Activated T-cell treated with anti-CD3 and anti-CD28 coated beads for 48 hours (primary cell): ENCODE results near the gene TENT4B.
"Not testable (repeated sequence)": the region's sequence is repeated elsewhere in the genome, so short reads cannot be mapped to it uniquely, and the experiment has no call there.

Experiments
- DNase-seq: peaks from one replicate; pipeline ENCODE4 v3.0.0-alpha.2; 2020; ENCODE audit warnings: low read depth

Gene TENT4B

GRCh38 chr16:50152807-50153595 lies at the start of gene TENT4B:
TENT4B (plus strand) TSS chr16:50153306; CDS start chr16:50153622, 316 bp downstream.
- peak; percentile 79 for DNase-seq

- DNase-seq = no peak
Observed at GRCh38 chr16:50103764-50104163, 49.3 kb upstream of the TENT4B start.

DNA sequence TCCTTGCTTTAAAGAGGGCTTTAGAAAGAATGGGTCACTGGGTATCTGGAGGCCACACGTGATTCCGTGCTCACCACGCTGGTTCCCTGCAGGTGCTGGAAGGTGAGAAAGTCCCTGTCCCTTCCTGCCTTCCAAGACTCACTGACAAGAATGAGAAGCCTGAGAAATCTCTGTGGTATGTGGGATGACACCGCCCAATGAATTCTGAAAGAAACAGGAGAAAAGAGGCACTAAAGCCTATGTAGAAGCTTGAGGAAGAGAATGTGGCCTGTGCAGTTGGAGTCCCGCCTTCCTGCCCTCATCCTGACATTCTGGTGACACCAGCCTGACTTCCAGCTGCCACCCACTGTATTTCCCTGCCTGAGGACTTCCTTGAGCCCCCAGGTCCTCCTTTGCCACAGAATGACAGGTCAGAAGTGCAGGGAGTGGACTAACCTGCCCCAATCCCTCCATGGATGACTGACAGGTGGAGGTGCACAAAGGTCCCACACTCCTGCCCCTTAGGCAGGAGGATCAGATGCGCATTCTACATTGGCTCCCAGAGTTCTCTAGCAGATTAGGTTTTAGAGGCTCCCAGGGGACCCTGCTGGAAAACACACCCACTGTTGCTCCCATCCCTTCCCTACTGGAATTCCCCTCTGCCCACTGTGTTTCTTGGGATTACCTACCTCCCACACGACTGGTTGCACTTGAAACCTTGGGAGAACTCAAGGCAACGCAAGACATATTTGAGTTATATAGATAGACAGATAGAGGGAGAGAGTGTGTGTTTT lies 38.6 kb upstream of the TENT4B start:
- no peak for DNase-seq

GRCh38 chr16:50120711-50121110 lies 32.4 kb upstream of the TENT4B start:
- no peak for DNase-seq

DNA sequence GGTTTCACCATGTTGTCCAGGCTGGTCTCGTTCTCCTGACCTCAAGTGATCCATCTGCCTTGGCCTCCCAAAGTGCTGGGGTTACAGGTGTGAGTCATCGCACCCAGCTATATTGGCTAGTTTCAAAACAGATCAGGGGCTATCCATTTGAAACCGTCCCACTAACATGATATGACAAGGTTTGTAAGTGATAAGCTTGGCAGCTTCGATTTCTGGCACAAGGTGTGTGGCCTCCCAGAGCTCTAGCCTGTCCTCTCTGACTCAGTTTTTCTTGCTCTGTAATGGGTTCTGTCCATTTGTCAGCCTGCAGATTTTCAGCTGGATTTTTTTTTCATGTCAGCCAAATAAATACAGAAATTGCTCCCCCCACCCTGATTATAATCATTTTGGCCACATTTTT lies 31.8 kb upstream of the TENT4B start:
- no peak for DNase-seq

DNA sequence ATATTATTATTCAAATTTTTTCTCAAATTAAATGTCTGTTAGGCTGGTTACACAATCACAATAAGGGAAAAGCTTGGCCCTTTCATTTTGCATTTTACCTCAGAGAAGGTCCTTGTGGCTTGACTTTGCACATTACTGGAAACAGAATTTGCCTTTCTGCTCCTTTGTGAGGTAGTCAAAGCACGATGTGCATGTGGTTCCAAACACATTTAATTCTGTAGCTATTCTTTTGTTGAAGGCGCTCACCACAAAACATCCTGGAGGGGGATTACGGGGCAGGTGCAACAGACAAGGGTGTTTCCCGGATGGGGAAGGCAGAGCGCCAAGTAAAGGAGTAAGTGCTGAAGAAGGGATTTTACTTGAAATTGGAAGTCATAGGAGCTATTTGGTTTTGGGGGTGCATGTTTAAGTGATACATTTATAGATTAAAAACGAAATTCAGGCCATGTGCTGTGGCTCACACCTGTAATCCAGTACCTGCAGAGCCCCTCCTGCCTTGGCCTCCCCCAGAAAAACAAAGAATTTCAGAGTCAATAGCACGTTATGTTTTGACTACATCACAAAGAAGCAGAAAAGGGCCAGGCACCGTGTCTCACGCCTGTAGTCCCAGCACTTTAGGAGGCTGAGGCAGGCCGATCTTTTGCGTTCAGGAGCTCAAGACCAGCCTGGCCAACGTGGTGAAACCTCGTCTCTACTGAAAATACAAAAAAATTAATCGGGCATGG lies 31.2 kb upstream of the TENT4B start:
- DNase-seq = peak; percentile 25

GRCh38 chr16:50123417-50123816 lies 29.7 kb upstream of the TENT4B start:
- DNase-seq = no peak

GRCh38 chr16:50124769-50125168 lies 28.3 kb upstream of the TENT4B start:
- DNase-seq = no peak

DNA sequence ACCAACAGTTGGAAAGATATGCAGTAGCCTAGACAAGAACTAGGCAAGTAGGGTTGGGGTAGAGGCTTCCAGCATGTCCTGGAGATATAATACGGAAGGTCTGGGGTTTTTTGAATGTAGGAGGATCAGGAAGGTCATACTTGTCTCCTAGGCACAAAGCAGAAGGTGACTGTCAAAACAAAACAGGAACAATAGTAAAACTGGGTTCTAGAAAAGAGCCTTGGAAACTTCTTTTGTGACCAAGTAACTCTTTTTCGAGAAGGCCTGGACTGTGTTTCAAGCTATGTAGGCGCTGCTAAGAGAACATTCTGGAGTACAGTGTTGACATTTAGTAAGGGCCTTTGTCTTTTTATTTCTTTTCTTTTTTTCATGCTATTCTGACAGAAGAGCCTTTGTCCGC lies 26.9 kb upstream of the TENT4B start:
- DNase-seq = no peak

DNA sequence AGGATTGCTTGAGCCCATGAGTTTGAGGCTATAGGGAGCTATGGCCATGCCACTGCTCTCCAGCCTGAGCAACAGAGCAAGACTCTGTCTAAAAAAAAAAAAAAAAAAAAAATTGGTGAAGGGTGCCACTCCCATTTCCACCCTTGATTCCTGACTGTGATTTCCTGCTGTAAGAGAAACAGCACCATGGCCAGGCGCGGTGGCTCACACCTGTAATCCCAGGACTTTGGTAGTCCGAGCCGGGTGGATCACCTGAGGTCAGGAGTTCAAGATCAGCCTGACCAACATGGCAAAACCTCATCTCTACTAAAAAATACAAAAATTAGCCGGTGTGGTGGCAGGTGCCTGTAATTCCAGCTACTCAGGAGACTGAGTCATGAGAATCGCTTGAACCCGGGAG lies 20.5 kb upstream of the TENT4B start:
- not testable (repeated sequence) for DNase-seq

DNA sequence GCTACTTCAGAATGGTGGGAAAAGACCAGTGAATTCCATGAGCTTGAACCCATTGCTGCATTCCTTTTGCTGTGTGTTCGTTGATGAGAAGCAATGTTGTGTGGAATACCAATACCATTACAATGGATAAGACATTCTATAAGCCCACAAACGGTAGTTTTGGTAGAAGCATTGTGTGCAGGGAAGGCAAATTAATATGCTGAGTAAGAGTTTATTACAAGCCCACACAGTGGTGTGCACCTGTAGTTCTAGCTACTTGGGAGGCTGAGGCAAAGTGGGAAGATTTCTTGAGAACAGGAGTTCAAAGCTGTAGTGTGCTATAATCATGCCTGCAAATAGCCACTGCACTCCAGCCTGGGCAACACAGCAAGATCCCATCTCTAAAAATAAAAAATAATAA lies 19.9 kb upstream of the TENT4B start:
- no peak for DNase-seq

GRCh38 chr16:50136399-50136798 lies 16.7 kb upstream of the TENT4B start:
- DNase-seq = no peak

DNA sequence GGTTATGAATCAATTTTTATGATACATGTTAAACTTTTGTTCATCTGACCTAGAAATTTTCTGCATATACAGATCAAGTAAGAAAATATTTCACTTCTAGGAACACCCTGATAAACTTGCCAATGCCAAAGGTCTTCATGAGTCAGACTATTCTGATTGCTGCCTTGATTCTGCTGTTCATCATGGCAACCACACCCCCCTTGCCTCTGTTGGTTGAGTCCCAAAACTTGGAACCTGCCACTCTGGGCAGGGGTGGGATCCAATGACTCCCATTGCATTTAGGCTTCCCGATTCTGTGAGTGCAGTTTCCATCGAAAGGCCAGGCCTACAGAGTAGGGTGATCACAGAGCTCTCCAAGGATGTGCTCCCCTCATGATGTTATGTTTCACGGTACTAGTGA lies 15.8 kb upstream of the TENT4B start:
- no peak for DNase-seq

DNA sequence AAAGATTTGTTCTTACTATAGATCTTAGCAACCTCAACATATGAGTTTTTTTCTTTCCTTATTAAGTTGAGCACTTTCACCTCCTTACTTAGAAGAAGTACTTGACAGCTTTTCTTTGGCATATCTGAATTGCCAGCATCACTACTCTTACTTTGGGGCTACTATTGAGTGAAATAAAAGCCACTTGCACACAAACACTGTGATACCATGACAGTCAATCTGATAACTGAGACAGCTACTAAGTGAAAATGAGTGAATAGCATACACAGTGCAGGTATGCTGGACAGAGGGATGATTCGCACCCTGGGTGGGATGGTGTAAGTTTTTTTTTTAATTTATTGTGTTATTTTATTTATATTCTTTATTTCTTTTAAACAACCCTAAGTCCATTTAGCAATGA lies 13.5 kb upstream of the TENT4B start:
- no peak for DNase-seq

- DNase-seq = no peak
Observed at GRCh38 chr16:50144211-50144610, 8.9 kb upstream of the TENT4B start.

DNA sequence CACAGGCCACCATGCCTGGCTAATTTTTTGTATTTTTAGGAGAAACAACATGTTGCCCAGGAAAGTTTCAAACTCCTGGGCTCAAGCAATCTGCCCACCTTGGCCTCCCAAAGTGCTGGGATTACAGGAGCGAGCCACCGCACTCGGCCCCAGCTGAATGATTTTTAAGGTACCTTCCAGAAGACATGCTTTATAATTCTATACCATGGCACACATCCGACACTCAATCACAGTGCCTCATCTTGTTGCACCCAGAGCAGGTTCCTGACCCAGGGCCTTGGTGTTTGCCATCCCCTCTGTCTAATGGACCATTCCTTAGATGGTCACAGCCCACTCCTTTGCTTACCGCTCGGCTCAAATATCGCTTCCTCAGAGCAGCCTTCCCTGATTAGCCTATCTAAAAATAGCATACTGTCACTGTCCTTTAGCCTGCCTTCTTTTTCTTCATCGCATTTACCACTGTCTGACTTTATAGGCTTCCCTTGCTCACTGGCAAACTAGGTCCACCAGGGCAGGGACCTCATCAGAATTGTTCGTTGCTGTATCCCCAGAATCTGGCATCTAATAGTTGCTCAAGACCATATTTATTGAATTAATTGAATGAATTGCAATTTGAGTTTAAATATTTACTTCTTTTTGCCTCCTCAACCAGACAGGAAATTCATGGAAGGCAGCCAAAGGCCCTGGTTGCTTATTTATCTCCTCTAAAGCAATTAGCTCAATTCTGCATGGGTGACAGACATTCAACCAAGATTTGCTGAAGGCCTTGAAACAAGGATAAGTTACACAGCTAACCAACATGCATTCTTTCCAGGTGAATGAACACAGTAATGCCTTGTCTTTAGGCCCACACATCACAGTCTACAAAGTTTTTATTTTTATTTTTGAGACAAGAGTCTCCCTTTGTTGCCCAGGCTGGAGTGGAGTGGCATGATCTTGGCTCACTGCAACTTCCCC lies 6.3 kb upstream of the TENT4B start:
- no peak for DNase-seq

GRCh38 chr16:50151322-50151721 lies 1.8 kb upstream of the TENT4B start:
- no peak for DNase-seq

- no peak for DNase-seq
Observed at GRCh38 chr16:50151756-50152155, 1.4 kb upstream of the TENT4B start.

GRCh38 chr16:50152351-50152806 lies 727 bp upstream of the TENT4B start:
- DNase-seq = peak; percentile 75

DNA sequence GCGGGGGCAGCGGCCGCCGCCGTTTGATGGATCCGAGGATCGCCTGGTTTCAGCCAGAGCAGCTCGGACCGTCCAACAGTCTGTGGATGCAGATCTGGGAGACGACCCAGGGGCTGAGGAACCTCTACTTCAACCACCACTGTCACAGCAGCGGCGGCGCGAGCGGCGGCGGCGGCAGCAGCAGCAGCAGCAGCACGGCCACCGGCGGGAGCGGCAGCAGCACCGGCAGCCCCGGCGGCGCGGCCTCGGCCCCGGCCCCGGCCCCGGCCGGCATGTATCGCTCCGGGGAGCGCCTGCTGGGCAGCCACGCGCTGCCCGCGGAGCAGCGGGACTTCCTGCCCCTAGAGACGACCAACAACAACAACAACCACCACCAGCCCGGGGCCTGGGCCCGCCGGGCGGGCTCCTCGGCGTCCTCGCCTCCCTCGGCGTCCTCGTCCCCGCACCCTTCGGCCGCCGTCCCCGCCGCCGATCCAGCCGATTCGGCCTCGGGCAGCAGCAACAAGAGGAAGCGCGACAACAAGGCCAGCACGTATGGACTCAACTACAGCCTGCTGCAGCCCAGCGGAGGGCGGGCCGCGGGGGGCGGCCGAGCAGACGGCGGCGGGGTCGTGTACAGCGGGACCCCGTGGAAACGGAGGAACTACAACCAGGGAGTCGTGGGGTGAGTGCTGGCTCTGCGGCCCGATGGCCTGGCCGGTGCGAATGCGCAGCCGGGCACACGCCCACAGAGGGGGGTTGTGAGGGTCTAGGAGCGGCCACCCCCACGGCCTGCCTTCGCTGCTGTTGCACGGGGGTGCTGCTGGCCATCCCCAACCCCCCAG lies 702 bp downstream of the TENT4B start:
- no peak for DNase-seq
